ENCODE measurements around the gene NIPSNAP3A.
"Not testable (repeated sequence)": the region's sequence is repeated elsewhere in the genome, so short reads cannot be mapped to it uniquely, and the experiment has no call there.

Gene NIPSNAP3A

DNA sequence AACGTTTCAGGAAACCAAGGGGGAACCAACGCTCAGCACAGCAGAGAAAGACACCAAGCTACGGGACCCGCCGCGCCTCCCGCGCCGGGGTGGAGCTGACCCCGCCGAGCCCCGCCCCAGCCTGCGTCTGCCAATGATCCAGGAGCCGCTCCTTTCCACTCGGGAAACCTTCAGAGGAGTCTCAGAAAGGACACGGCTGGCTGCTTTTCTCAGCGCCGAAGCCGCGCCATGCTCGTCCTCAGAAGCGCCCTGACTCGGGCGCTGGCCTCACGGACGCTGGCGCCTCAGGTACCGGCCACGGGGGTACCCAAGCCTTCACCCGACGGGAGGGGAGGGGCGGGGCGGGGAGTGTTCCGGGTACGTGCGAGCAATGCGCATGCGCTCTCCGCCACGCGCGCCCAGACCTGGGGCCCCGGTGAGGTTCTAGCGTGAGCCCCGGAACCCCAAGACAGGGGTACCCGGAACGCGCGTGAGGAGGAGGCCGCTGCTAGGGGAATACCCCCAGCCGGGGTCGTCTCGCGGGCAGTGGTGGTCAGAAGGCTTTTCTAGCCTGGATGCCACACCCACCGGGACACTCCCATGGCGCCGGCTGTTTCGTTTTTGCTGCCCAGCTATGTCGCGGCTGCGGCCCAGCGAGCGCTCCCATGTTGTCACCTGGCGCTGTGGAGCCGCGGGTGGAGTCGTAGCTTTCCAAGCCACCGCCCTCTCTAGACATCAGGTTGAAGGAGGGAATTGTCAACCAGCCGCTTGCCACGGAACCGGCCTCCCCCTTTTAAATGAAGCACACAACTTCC is at the start of gene NIPSNAP3A:
Gene NIPSNAP3A, plus strand, starts transcription at position 119 of the 794 bp plus-strand sequence. Its CDS starts 110 bp downstream, at position 229.
- peak; percentile 86 for DNase-seq (ENCODE audit: low spot score)

DNA sequence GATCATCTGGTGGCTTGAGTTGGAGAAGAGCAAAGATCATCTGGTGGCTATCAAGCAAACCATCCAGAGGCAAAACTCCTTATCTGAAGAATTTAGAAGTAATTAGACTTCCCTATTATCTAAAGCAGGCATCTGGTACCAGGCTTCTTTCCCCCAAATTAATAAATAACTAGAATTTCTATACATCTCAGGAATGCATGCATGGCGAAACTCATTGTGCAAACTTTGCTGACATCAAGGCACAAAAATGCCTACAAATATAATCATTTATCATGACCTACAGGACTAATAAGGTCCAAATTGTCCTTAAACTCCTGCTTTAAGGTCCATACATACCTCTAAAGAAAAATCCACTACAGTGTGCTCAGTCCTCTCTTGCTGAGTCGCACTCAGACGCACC is 47.2 kb upstream of the NIPSNAP3A start:
- DNase-seq (ENCODE audit: low spot score) = no peak

- not testable (repeated sequence) for DNase-seq (ENCODE audit: low spot score)
These were observed 38.7 kb upstream of the NIPSNAP3A start for GRCh38 chr9:104708737-104709136.

- DNase-seq (ENCODE audit: low spot score) = no peak
These were observed 35.9 kb upstream of the NIPSNAP3A start for GRCh38 chr9:104711604-104712003.

DNA sequence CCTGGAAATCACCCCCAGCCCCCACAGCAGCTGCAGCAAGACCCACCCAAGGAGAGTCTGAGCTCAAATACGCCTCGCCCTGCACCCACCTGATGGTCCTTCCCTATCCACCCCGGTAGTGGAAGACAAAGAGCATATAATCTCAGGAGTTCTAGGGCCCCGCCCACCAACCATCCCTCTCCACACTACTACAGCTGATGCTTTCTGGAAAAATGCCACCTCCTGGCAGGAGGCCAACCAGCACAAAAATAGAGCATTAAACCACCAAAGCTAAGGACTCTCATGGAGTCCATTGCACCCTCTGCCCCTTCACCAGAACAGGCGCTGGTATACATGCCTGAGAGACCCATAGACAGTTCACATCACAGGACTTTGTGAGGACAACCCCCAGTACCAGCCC is 22.5 kb upstream of the NIPSNAP3A start:
- DNase-seq (ENCODE audit: low spot score) = no peak

GRCh38 chr9:104738452-104738851 is 9.0 kb upstream of the NIPSNAP3A start:
- DNase-seq (ENCODE audit: low spot score) = no peak

GRCh38 chr9:104740621-104741020 is 6.9 kb upstream of the NIPSNAP3A start:
- no peak for DNase-seq (ENCODE audit: low spot score)

- peak; percentile 73 for DNase-seq (ENCODE audit: low spot score)
These were observed 4.0 kb upstream of the NIPSNAP3A start for GRCh38 chr9:104743376-104743985.

DNA sequence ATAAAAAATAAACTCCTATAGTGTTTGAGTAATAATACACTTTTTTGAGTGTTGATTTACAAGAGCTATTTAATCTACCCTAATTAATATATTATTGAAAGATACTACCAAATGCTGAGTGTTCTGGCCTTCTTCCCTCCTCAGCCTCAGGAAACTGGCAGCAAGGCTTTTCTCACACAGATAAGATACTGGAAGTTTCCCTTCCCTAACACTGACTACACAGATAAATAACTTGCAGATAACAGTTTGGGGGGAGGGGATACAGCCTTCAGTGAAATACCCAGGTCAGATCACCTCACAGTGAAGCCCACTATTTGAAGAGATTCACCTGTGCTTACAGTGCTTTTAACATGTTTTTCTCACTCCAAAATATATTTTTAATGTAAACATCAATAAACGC is 1.6 kb upstream of the NIPSNAP3A start:
- no peak for DNase-seq (ENCODE audit: low spot score)

DNA sequence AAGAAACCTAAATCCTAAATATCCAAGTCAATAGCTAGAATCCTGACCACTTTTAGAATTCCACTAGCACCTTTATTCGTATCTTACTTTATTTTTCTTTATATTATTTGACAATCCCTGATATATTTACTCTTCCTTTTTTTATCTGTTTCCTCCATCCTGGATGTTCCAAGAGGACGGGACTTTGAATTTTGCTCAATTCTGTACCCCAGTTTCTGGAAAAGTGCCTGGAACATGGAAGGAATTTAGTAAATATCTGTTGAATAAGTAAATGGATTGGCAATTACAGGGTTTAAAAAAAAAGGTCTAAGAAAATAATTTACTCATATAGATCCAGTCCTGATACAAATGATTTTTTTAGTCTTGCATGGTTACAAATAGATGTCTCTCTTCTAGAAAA is 1.2 kb upstream of the NIPSNAP3A start:
- no peak for DNase-seq (ENCODE audit: low spot score)

- no peak for DNase-seq (ENCODE audit: low spot score)
These were observed 685 bp upstream of the NIPSNAP3A start for GRCh38 chr9:104746798-104747197.

- DNase-seq (ENCODE audit: low spot score) = no peak
These were observed 278 bp upstream of the NIPSNAP3A start for GRCh38 chr9:104747245-104747564.

DNA sequence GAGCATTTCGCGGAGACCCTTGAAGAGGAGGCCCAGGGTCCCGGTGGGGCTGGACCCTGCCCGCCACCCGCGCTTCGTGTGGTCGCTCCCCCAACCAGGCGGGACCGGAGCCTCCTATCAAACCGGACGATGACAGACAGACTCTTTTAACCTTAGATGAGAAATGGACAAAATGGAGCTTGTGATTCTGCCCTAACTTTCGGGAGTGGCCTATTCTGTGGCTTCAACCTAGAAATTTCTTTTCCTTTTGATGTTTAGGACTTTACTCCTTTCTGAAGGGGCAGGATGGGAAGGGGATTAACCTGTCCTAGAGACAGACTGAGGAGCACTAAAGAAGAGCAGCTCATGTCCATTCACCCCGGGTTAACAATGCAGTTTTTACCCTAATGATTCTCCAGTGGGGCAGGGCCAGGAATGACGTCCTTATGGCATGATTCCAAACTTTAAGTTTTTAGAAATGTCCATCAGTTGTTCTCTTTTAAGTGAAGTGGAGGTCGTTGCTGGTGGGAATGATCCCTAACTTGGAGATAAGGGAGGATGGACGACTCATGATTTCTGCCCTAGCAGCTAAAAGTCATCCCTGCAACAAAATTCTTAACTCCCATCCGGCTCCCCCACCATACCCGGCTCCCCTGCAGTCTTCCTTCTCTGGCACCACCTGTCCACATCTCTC is 1.0 kb downstream of the NIPSNAP3A start:
- peak; percentile 12 for DNase-seq (ENCODE audit: low spot score)

DNA sequence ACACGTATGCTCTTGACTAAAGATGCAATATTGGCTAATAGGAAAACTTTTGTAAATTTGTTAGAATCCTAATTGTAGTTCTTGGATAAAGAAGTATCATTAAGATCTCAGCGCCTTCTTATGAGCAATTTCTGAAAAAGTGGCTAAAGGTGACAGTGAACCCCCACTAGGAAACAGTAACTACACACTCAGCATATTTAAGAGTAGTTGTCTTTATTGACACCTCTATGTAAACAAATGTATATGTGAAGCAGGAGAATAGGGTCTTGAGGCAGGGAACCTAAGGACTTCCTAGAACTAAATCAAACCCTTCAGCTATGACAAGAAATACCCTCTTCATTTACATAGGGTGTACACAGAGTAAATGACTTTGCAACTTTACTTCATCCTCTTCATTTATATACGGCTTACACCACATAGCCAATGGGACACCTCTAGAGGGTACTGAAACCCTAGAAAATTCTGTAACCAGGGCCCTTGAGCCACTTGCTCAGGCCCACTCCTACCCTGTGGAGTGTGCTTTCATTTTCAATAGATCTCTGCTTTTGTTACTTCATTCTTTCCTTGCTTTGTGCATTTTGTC is 2.8 kb downstream of the NIPSNAP3A start:
- DNase-seq (ENCODE audit: low spot score) = no peak

DNA sequence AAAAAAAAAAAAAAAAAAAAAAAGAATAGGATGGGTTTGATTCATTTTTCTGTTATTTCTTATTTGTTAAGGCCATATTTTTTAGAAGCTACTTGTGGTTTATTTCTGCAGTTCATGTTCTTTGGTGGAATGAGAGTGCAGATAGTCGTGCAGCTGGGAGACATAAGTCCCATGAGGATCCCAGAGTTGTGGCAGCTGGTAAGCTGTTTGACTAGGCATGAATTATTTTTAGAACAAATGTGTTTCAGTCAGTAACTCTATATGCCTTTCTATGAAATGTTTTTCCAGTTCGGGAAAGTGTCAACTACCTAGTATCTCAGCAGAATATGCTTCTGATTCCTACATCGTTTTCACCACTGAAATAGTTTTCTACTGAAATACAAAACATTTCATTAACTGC is 11.5 kb downstream of the NIPSNAP3A start:
- DNase-seq (ENCODE audit: low spot score) = no peak

- no peak for DNase-seq (ENCODE audit: low spot score)
These were observed 17.7 kb downstream of the NIPSNAP3A start for GRCh38 chr9:104765138-104765537.

- no peak for DNase-seq (ENCODE audit: low spot score)
These were observed 18.5 kb downstream of the NIPSNAP3A start for GRCh38 chr9:104766025-104766424.

DNA sequence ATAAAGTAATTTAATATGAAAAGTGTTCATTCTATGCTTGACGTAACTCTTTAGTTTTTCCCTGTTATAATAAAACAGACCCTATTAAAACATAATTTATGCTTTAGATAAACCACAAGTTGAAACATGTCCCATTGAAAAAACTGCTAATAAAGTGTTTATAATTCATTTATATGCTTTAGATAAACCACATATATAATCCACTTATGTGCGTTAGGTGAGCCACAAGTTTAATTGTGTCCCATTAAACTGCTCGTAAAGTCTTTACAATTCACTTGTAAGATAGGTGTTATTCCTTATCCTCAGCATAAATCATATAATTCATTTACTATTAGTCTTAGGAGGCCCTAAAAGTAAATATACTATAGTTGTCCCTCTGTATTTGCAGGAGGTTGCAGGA is 20.0 kb downstream of the NIPSNAP3A start:
- no peak for DNase-seq (ENCODE audit: low spot score)

DNA sequence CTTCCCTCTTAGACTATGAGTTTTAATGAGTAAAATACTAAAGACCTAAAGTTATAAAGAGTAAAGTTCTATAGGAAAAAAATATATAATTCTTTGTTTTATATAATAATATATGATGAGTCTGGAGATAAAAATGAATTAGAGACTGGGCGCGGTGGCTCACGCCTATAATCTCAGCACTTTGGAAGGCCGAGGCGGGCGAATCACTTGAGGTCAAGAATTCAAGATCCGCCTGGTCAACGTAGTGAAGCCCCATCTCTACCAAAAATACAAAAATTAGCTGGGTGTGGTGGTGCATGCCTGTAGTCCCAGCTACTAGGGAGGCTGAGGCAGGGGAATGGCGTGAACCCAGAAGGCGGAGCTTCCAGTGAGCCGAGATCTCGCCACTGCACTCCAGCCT is 21.5 kb downstream of the NIPSNAP3A start:
- not testable (repeated sequence) for DNase-seq (ENCODE audit: low spot score)

DNA sequence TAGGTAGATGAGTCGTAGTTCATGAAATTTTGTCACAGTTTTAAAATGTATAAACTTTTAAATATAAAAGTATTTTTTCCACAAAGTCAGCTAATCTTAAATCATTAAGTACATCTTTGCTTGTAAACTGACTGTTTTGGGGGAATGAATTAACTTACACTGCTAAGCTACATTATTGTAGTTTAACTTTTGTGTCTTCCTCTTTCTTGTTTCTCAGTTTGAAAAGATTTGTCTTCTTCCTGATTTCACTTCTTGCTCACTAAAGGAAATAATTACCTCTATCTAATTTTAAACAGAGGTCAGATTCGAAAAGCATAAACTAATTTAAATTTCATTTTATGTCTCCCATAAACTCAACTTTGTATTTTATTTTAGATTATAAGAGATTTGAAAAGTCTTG is 22.2 kb downstream of the NIPSNAP3A start:
- DNase-seq (ENCODE audit: low spot score) = no peak

GRCh38 chr9:104772714-104773510 is 25.4 kb downstream of the NIPSNAP3A start:
- DNase-seq (ENCODE audit: low spot score) = no peak

DNA sequence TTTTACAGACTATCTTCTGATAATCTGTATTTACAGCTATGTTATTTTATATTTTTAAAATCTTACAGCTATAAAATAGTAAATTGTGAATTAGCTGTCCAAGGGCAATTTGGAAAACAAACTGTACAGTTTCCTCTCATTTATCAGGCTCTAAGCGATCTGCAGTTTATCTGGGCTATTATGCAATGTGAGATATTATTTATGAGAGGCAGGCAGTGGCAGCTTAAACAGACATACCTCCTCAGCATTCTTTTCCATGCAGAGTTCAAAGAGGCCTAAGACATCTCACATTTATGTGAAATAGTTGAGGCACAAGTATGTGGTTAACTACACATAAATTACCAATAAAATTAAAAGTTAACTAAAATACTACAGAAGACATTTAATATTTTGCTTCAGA is 26.6 kb downstream of the NIPSNAP3A start:
- DNase-seq (ENCODE audit: low spot score) = no peak
